Mucosa of stomach (tissue), 1 donor: Measurements from ENCODE around the gene STARD13.

Source experiments
- H3K27me3 ChIP-seq: one replicate; pipeline ENCODE4 v1.7.0; 2013; ENCODE audit warnings: mild to moderate bottlenecking, low read length; ENCODE audit not compliant: control insufficient read depth, insufficient read depth
- H3K36me3 ChIP-seq: one replicate; pipeline ENCODE4 v1.7.0; 2013; ENCODE audit warnings: low read length; ENCODE audit not compliant: control insufficient read depth, insufficient read depth
- H3K4me1 ChIP-seq: one replicate; pipeline ENCODE4 v1.7.0; 2013; ENCODE audit warnings: mild to moderate bottlenecking, low read length; ENCODE audit not compliant: control insufficient read depth, insufficient read depth
- H3K4me3 ChIP-seq: one replicate; pipeline ENCODE4 v1.7.0; 2013; ENCODE audit warnings: low read length
- H3K9ac ChIP-seq: one replicate; pipeline ENCODE4 v1.7.0; 2013; ENCODE audit warnings: mild to moderate bottlenecking, low read length, moderate library complexity
- H3K9me3 ChIP-seq: one replicate; pipeline ENCODE4 v1.7.0; 2013; ENCODE audit warnings: mild to moderate bottlenecking, low read length, moderate library complexity; ENCODE audit not compliant: control insufficient read depth
- donor health status: Pancreatic carcinoma.

STARD13 gene

GRCh38 chr13:33285420-33286124, at the start of gene STARD13:
TSS of gene STARD13 (minus strand) at chr13:33285755. CDS start at chr13:33285638, 117 bp downstream.
- Histone ChIP-seq H3K9ac (peak within 1 kb of the TSS; percentile 76), H3K36me3 (no peaks in the 10 kb centered on the region), H3K27me3 (no peaks in the 10 kb centered on the region), H3K4me3 (peak within 1 kb of the TSS; percentile 78), H3K4me1 (peaks cover under 1% of the 10 kb centered on the region), H3K9me3 (no peaks in the 10 kb centered on the region)

- Histone ChIP-seq H3K4me1 (no peaks in the 10 kb centered on the region), H3K36me3 (no peaks in the 10 kb centered on the region), H3K4me3 (no peak overlapping the region), H3K27me3 (no peaks in the 10 kb centered on the region), H3K9me3 (no peaks in the 10 kb centered on the region), H3K9ac (no peak overlapping the region)
Observed at GRCh38 chr13:33334831-33335230, 49.3 kb upstream of the STARD13 start.

- H3K4me1 ChIP-seq, result no peaks in the 10 kb centered on the region
- no peak overlapping the region for H3K4me3 ChIP-seq
- no peaks in the 10 kb centered on the region for H3K36me3 ChIP-seq
- no peak overlapping the region for H3K9ac ChIP-seq
- no peaks in the 10 kb centered on the region for H3K27me3 ChIP-seq
- no peaks in the 10 kb centered on the region for H3K9me3 ChIP-seq
Observed at GRCh38 chr13:33331962-33332361, 46.4 kb upstream of the STARD13 start.

GRCh38 chr13:33330483-33330882, 44.9 kb upstream of the STARD13 start:
- no peaks in the 10 kb centered on the region for H3K4me1 ChIP-seq
- no peak overlapping the region for H3K9ac ChIP-seq
- H3K9me3 ChIP-seq, result no peaks in the 10 kb centered on the region
- H3K4me3 ChIP-seq, result no peak overlapping the region
- H3K36me3 ChIP-seq, result no peaks in the 10 kb centered on the region
- H3K27me3 ChIP-seq, result no peaks in the 10 kb centered on the region

GRCh38 chr13:33328701-33329100, 43.1 kb upstream of the STARD13 start:
- no peaks in the 10 kb centered on the region for H3K36me3 ChIP-seq
- H3K27me3 ChIP-seq, result no peaks in the 10 kb centered on the region

GRCh38 chr13:33326723-33327122, 41.2 kb upstream of the STARD13 start:
- Histone ChIP-seq H3K9ac (no peak overlapping the region), H3K9me3 (no peaks in the 10 kb centered on the region), H3K4me3 (no peak overlapping the region), H3K4me1 (no peaks in the 10 kb centered on the region), H3K36me3 (no peaks in the 10 kb centered on the region), H3K27me3 (no peaks in the 10 kb centered on the region)

More at GRCh38 chr13:33328701-33329100, 43.1 kb upstream of the STARD13 start:
- Histone ChIP-seq H3K4me1 (no peaks in the 10 kb centered on the region), H3K9me3 (no peaks in the 10 kb centered on the region), H3K9ac (no peak overlapping the region), H3K4me3 (no peak overlapping the region)

GRCh38 chr13:33326246-33326645, 40.7 kb upstream of the STARD13 start:
- no peaks in the 10 kb centered on the region for H3K27me3 ChIP-seq
- H3K4me3 ChIP-seq, result no peak overlapping the region
- H3K36me3 ChIP-seq, result no peaks in the 10 kb centered on the region
- no peaks in the 10 kb centered on the region for H3K4me1 ChIP-seq
- H3K9me3 ChIP-seq, result no peaks in the 10 kb centered on the region
- no peak overlapping the region for H3K9ac ChIP-seq

- Histone ChIP-seq H3K9ac (no peak overlapping the region), H3K27me3 (no peaks in the 10 kb centered on the region), H3K4me3 (no peak overlapping the region), H3K36me3 (no peaks in the 10 kb centered on the region), H3K4me1 (no peaks in the 10 kb centered on the region), H3K9me3 (no peaks in the 10 kb centered on the region)
Observed at GRCh38 chr13:33323801-33324510, 38.4 kb upstream of the STARD13 start.

- H3K9ac ChIP-seq, result no peak overlapping the region
- H3K4me3 ChIP-seq, result no peak overlapping the region
- H3K36me3 ChIP-seq, result no peaks in the 10 kb centered on the region
- H3K9me3 ChIP-seq, result no peaks in the 10 kb centered on the region
- H3K27me3 ChIP-seq, result no peaks in the 10 kb centered on the region
- H3K4me1 ChIP-seq, result no peaks in the 10 kb centered on the region
Observed at GRCh38 chr13:33322965-33323668, 37.6 kb upstream of the STARD13 start.

- Histone ChIP-seq H3K4me1 (no peaks in the 10 kb centered on the region), H3K27me3 (no peaks in the 10 kb centered on the region), H3K4me3 (no peak overlapping the region), H3K9ac (no peak overlapping the region), H3K9me3 (no peaks in the 10 kb centered on the region), H3K36me3 (no peaks in the 10 kb centered on the region)
Observed at GRCh38 chr13:33322543-33322809, 36.9 kb upstream of the STARD13 start.

GRCh38 chr13:33321686-33322542, 36.4 kb upstream of the STARD13 start:
- no peaks in the 10 kb centered on the region for H3K9me3 ChIP-seq
- no peak overlapping the region for H3K9ac ChIP-seq
- H3K36me3 ChIP-seq, result no peaks in the 10 kb centered on the region
- H3K4me1 ChIP-seq, result no peaks in the 10 kb centered on the region
- H3K4me3 ChIP-seq, result no peak overlapping the region
- H3K27me3 ChIP-seq, result no peaks in the 10 kb centered on the region
